Testis (tissue), 2 donors: ENCODE results near the gene EXOG.

Experiments
- CTCF ChIP-seq, 3 experiments: fragments of 450-650 bp in 2 of 3; fragments of 200-600 bp in 1 of 3; sonication (generic) in 1 of 3; IDR thresholded peaks; one replicate each; pipeline ENCODE4 v1.5.1; 2016 to 2019; ENCODE audit warnings: antibody characterized with exemption in 3 of 3, mild to moderate bottlenecking in 2 of 3, moderate library complexity in 1 of 3
- POLR2A ChIP-seq: fragments of 450-650 bp; IDR thresholded peaks from one replicate; pipeline ENCODE4 v1.6.1; 2017; ENCODE audit warnings: antibody characterized with exemption, mild to moderate bottlenecking, moderate library complexity

DNA sequence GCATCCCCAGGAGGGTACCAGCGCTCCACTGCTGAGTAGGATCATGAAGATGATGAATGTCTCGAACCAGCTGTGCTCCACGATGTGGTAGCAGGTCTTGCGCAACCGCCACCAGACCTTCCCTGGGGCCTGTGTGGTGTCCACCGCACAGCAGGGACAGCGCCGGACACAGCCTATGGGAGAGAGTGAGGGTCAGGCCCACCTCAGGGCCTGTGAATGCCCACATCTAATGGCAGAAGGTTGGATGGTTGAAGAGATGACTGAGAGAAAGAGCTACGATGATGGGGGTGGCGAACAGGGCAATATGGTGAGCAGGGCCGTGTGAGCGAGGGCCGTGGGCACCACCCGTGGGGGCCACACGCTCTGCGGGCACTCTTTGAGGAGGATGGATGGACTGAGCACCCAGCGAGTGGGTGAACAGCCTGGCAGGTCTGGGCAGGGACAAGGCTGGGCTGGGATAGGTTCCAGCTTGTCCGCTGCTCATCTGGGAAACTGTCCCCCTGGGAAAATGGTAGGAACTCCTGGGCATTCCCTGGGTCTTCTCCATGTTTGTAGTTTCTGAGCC, 79.2 kb downstream of the EXOG start:
- TF ChIP-seq POLR2A = no peak
- TF ChIP-seq CTCF (IDR thresholded peaks at IDR 0.05) = no peak
